Gastrocnemius medialis (tissue), 4 donors: ENCODE results near the gene TNF.

ENCODE experiments used
- CTCF ChIP-seq, 5 experiments: fragments of 450-650 bp in 3 of 5; fragments of 200-600 bp in 2 of 5; sonication (generic) in 2 of 5; IDR thresholded peaks in 4 of 5; conservative IDR thresholded peaks in 1 of 5; 1 replicate in 4 of 5; 2 replicates in 1 of 5; pipeline ENCODE4 v1.5.1; 2016 to 2019; ENCODE audit warnings: antibody characterized with exemption in 5 of 5, mild to moderate bottlenecking in 3 of 5, moderate library complexity in 3 of 5
- POLR2A ChIP-seq, 2 donors: fragments of 450-650 bp; IDR thresholded peaks; one replicate each; pipeline ENCODE4 v1.6.1; 2017; ENCODE audit warnings: antibody characterized with exemption in 2 of 2, mild to moderate bottlenecking in 2 of 2, moderate library complexity in 2 of 2

GRCh38 chr6:31586599-31587281, 11.4 kb downstream of the TNF start:
- TF ChIP-seq POLR2A (IDR thresholded peaks at IDR 0.05) (no peak), CTCF (IDR thresholded peaks at IDR 0.05 in 4 of 5, conservative IDR thresholded peaks at IDR 0.05 in 1 of 5) (no peak)
